ENCODE data around the gene BBX. TPM values are rescaled to one million over a fixed set of nuclear protein-coding genes. Genes with fewer than 3 reads are reported as not detected.

BBX gene
- total RNA-seq = 42.3 and 56.6 TPM in 2 replicates

GRCh38 chr3:107522510-107523288 lies at the start of gene BBX:
TSS of gene BBX (plus strand) at chr3:107522962. CDS start at chr3:107710461, 187,499 bp downstream.

Other genes starting within 250 kb of the BBX start
- gene CCDC54, start 145.5 kb upstream of the BBX start, total RNA-seq = not detected in 2 replicates